Amygdala (tissue), 56 donors: ENCODE results near the gene SLC48A1.

Experiments
- DNase-seq, 56 donors: peaks; one replicate each; lab custom pipeline; 2025; lab: John Stamatoyannopoulos, UW

Gene SLC48A1

GRCh38 chr12:47819896-47820630 lies 47.0 kb downstream of the SLC48A1 start, which contains the start of gene HDAC7:
Gene HDAC7, minus strand, starts transcription at chr12:47819903. Its CDS starts 118 bp downstream, at chr12:47819785.
- peak in 46 of 56 donors; percentile 29 to 87 (median 68) for DNase-seq

GRCh38 chr12:47820631-47821345 lies 47.8 kb downstream of the SLC48A1 start:
- DNase-seq = peak in 11 of 56 donors; percentile 33 to 80 (median 51)

DNA sequence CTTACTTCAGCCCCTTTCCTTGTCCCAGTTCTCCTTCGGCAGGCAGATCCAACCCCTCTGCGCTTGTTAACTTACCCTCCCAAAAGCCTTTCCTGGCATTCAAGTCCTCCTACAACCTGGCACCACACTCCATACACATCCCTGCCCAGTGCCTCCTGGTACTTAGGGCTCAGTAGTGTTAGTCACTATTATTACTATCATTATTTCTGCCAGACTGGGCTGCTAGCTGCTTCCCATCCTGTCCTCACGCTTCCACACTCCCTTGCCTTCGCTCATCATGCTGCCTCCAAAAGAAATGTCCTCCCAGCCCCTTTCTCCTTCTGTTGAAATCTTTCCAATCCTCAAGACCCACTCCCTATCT lies 48.3 kb downstream of the SLC48A1 start:
- no peak for DNase-seq

- DNase-seq = no peak
Observed at GRCh38 chr12:47822401-47822800, 49.4 kb downstream of the SLC48A1 start.

- DNase-seq = no peak
Observed at GRCh38 chr12:47822863-47823262, 49.8 kb downstream of the SLC48A1 start.

- no peak for DNase-seq
Observed at GRCh38 chr12:47823422-47824086, 50.5 kb downstream of the SLC48A1 start.

DNA sequence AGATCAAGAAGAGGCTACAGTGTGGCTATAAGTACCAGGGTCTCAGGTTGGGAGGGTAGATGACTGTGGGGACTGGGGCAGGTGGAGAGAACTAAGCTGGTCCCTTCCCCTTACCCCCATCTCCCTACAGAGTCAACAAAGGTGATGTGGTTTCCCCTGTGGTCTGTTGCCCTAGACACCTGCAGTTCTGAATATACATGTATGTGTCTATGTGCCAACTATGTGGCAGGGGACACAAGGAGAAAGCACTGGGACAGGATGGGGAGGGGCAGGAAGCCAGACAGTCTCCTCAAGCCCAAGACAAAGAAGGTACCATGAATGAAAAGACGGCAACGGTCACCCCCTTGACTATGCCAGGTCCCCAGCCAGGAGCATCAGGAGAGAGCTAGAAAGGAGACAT lies 51.2 kb downstream of the SLC48A1 start:
- no peak for DNase-seq

DNA sequence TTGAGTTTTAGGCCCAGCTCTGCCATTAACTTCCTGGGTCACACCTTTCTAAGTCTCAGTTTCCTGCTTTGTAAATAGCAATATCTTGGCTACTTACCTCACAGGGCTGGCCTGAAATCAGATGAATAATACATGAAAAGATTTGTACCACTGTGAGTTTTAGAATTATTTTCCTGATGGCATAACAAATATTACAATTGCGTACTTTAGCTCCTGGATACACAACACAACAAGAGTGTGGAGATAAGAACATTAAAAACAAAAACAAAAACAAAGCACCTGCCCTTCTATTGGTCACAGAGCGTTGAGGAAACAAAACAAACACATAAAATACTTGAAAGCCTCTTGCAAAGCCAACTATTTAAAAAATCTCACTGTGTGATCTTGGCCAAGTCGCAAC lies 51.6 kb downstream of the SLC48A1 start:
- DNase-seq = no peak

- DNase-seq = no peak
Observed at GRCh38 chr12:47825173-47825639, 52.2 kb downstream of the SLC48A1 start.

- DNase-seq = no peak
Observed at GRCh38 chr12:47828008-47828975, 55.3 kb downstream of the SLC48A1 start.

GRCh38 chr12:47828976-47829482 lies 56.0 kb downstream of the SLC48A1 start:
- no peak for DNase-seq

GRCh38 chr12:47829584-47829983 lies 56.5 kb downstream of the SLC48A1 start:
- no peak for DNase-seq
